ENCODE measurements around the gene MEG3. TPM values are rescaled to one million over a fixed set of nuclear protein-coding genes. Genes with fewer than 3 reads are reported as not detected.

The MEG3 gene
- total and polyA plus RNA-seq, 2 experiments from 2014 or later: not detected

DNA sequence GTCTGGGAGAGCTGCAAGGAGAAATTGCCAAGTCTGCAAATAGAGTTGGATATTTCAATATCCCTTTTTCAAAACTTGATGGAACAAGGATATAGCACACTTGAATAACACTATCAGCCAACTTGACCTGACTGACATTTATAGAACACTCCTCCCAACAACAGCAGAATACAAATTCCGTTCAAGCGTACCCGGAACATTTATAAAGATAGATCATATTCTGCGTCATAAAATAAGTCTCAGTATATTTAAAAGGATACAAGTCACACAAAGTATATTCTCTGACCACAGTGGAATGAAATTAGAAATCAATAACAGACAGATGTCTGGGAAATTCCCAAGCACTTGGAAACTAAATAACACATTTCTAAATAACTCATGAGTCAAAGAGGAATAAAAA, 29.0 kb upstream of the MEG3 start (continued):
- TF ChIP-seq, protein P1, sequence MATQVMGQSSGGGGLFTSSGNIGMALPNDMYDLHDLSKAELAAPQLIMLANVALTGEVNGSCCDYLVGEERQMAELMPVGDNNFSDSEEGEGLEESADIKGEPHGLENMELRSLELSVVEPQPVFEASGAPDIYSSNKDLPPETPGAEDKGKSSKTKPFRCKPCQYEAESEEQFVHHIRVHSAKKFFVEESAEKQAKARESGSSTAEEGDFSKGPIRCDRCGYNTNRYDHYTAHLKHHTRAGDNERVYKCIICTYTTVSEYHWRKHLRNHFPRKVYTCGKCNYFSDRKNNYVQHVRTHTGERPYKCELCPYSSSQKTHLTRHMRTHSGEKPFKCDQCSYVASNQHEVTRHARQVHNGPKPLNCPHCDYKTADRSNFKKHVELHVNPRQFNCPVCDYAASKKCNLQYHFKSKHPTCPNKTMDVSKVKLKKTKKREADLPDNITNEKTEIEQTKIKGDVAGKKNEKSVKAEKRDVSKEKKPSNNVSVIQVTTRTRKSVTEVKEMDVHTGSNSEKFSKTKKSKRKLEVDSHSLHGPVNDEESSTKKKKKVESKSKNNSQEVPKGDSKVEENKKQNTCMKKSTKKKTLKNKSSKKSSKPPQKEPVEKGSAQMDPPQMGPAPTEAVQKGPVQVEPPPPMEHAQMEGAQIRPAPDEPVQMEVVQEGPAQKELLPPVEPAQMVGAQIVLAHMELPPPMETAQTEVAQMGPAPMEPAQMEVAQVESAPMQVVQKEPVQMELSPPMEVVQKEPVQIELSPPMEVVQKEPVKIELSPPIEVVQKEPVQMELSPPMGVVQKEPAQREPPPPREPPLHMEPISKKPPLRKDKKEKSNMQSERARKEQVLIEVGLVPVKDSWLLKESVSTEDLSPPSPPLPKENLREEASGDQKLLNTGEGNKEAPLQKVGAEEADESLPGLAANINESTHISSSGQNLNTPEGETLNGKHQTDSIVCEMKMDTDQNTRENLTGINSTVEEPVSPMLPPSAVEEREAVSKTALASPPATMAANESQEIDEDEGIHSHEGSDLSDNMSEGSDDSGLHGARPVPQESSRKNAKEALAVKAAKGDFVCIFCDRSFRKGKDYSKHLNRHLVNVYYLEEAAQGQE (IDR thresholded peaks at IDR 0.05; ENCODE audit: unreplicated experiment): no peak
- no peak for TF ChIP-seq CREB1 (CRISPR knock-in tag; IDR thresholded peaks at IDR 0.05; ENCODE audit: low read depth)

DNA sequence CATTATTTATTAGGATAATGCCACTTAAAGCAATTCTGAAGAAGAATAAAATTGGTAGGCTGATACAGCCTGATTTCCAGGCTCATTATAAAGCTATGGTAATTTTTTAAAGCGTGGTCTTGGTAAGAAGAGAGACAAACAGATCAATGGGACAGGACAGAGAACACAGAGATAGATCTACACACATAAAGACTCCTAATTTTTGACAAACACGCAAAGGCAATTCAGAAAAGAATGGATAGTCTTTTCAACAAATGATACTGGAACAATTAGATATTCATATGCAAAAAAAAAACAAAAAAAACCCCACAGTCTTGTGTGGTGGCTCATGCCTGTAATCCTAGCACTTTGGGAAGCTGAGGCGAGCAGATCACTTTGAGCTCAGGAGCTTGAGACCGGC, 25.9 kb upstream of the MEG3 start:
- no peak overlapping the region for H3K4me3 ChIP-seq
- no peak for ATAC-seq
- no peak for DNase-seq (ENCODE audit: low spot score)
- Mint-ChIP-seq H3K4me1 (peaks cover 14% of the 10 kb centered on the region), H3K27ac (peak overlapping the region; percentile 34), H3K9me3 (no peaks in the 10 kb centered on the region), H3K27me3 (ENCODE audit: insufficient read depth, low read depth, poor library complexity) (peaks cover 3% of the 10 kb centered on the region), H3K36me3 (ENCODE audit: low read depth) (no peaks in the 10 kb centered on the region), H3K4me3 (no peak overlapping the region)
- H2AFZ ChIP-seq: peak overlapping the region; percentile 60; the same call in 1 of the 2 replicates
- no peak overlapping the region for H3K4me2 ChIP-seq
- H3K9me2 ChIP-seq (ENCODE audit: insufficient read depth): no peaks in the 10 kb centered on the region
- no peaks in the 10 kb centered on the region for H4K20me1 ChIP-seq (replicated peaks; ENCODE audit: insufficient read depth)
- no peak overlapping the region for H3K27ac ChIP-seq (ENCODE audit: low read depth)
- H3K79me2 ChIP-seq (replicated peaks; ENCODE audit: insufficient read depth): no peaks in the 10 kb centered on the region
- H3F3A ChIP-seq (replicated peaks; ENCODE audit: low read depth): no peaks in the 10 kb centered on the region
- no peaks in the 10 kb centered on the region for H3K36me3 ChIP-seq (ENCODE audit: insufficient read depth)
- H3K4me1 ChIP-seq (ENCODE audit: insufficient read depth): peaks cover 10% of the 10 kb centered on the region
- H3K27me3 ChIP-seq (ENCODE audit: insufficient read depth): no peaks in the 10 kb centered on the region
- TF ChIP-seq CREB1 (CRISPR knock-in tag; IDR thresholded peaks at IDR 0.05; ENCODE audit: low read depth) (no peak), POLR2AphosphoS5 (IDR thresholded peaks at IDR 0.05; ENCODE audit: low read depth) (no peak), STAT1 (IDR thresholded peaks at IDR 0.05; ENCODE audit: unreplicated experiment) (no peak), JUNB (IDR thresholded peaks at IDR 0.05; ENCODE audit: unreplicated experiment) (no peak)
- TF ChIP-seq, protein P2, sequence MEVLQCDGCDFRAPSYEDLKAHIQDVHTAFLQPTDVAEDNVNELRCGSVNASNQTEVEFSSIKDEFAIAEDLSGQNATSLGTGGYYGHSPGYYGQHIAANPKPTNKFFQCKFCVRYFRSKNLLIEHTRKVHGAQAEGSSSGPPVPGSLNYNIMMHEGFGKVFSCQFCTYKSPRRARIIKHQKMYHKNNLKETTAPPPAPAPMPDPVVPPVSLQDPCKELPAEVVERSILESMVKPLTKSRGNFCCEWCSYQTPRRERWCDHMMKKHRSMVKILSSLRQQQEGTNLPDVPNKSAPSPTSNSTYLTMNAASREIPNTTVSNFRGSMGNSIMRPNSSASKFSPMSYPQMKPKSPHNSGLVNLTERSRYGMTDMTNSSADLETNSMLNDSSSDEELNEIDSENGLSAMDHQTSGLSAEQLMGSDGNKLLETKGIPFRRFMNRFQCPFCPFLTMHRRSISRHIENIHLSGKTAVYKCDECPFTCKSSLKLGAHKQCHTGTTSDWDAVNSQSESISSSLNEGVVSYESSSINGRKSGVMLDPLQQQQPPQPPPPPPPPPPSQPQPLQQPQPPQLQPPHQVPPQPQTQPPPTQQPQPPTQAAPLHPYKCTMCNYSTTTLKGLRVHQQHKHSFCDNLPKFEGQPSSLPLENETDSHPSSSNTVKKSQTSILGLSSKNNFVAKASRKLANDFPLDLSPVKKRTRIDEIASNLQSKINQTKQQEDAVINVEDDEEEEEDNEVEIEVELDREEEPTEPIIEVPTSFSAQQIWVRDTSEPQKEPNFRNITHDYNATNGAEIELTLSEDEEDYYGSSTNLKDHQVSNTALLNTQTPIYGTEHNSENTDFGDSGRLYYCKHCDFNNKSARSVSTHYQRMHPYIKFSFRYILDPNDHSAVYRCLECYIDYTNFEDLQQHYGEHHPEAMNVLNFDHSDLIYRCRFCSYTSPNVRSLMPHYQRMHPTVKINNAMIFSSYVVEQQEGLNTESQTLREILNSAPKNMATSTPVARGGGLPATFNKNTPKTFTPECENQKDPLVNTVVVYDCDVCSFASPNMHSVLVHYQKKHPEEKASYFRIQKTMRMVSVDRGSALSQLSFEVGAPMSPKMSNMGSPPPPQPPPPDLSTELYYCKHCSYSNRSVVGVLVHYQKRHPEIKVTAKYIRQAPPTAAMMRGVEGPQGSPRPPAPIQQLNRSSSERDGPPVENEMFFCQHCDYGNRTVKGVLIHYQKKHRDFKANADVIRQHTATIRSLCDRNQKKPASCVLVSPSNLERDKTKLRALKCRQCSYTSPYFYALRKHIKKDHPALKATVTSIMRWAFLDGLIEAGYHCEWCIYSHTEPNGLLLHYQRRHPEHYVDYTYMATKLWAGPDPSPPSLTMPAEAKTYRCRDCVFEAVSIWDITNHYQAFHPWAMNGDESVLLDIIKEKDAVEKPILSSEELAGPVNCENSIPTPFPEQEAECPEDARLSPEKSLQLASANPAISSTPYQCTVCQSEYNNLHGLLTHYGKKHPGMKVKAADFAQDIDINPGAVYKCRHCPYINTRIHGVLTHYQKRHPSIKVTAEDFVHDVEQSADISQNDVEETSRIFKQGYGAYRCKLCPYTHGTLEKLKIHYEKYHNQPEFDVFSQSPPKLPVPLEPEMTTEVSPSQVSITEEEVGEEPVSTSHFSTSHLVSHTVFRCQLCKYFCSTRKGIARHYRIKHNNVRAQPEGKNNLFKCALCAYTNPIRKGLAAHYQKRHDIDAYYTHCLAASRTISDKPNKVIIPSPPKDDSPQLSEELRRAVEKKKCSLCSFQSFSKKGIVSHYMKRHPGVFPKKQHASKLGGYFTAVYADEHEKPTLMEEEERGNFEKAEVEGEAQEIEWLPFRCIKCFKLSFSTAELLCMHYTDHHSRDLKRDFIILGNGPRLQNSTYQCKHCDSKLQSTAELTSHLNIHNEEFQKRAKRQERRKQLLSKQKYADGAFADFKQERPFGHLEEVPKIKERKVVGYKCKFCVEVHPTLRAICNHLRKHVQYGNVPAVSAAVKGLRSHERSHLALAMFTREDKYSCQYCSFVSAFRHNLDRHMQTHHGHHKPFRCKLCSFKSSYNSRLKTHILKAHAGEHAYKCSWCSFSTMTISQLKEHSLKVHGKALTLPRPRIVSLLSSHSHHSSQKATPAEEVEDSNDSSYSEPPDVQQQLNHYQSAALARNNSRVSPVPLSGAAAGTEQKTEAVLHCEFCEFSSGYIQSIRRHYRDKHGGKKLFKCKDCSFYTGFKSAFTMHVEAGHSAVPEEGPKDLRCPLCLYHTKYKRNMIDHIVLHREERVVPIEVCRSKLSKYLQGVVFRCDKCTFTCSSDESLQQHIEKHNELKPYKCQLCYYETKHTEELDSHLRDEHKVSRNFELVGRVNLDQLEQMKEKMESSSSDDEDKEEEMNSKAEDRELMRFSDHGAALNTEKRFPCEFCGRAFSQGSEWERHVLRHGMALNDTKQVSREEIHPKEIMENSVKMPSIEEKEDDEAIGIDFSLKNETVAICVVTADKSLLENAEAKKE (CRISPR knock-in tag; IDR thresholded peaks at IDR 0.05): no peak
- TF ChIP-seq, protein P3, sequence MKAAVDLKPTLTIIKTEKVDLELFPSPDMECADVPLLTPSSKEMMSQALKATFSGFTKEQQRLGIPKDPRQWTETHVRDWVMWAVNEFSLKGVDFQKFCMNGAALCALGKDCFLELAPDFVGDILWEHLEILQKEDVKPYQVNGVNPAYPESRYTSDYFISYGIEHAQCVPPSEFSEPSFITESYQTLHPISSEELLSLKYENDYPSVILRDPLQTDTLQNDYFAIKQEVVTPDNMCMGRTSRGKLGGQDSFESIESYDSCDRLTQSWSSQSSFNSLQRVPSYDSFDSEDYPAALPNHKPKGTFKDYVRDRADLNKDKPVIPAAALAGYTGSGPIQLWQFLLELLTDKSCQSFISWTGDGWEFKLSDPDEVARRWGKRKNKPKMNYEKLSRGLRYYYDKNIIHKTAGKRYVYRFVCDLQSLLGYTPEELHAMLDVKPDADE (IDR thresholded peaks at IDR 0.05): no peak
- TF ChIP-seq, protein P1 (IDR thresholded peaks at IDR 0.05; ENCODE audit: unreplicated experiment): no peak
- TF ChIP-seq, protein P4, sequence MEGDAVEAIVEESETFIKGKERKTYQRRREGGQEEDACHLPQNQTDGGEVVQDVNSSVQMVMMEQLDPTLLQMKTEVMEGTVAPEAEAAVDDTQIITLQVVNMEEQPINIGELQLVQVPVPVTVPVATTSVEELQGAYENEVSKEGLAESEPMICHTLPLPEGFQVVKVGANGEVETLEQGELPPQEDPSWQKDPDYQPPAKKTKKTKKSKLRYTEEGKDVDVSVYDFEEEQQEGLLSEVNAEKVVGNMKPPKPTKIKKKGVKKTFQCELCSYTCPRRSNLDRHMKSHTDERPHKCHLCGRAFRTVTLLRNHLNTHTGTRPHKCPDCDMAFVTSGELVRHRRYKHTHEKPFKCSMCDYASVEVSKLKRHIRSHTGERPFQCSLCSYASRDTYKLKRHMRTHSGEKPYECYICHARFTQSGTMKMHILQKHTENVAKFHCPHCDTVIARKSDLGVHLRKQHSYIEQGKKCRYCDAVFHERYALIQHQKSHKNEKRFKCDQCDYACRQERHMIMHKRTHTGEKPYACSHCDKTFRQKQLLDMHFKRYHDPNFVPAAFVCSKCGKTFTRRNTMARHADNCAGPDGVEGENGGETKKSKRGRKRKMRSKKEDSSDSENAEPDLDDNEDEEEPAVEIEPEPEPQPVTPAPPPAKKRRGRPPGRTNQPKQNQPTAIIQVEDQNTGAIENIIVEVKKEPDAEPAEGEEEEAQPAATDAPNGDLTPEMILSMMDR (conservative IDR thresholded peaks at IDR 0.05; ENCODE audit: low read depth in 2 of 2): no peak

All from GM23338 (cell line).